ENCODE results near the gene TMED4. TPM values are rescaled to one million over a fixed set of nuclear protein-coding genes. Genes with fewer than 3 reads are reported as not detected.

Gene TMED4
- total and polyA plus RNA-seq, 2 donors (not counting 3 experiments of a cell fraction or from before 2014, with no cell fraction given): 63.4 to 89.7 TPM

GRCh38 chr7:44615149-44615611 lies 33.1 kb upstream of the TMED4 start:
- TF ChIP-seq MYC (IDR thresholded peaks at IDR 0.05; ENCODE audit: low read depth, low read length) (no peak), MAX (IDR thresholded peaks at IDR 0.05; ENCODE audit: insufficient read depth, insufficient read length) (no peak), GATA2 (IDR thresholded peaks at IDR 0.05; ENCODE audit: insufficient read depth, insufficient read length, low read depth, low read length) (no peak), JUN (IDR thresholded peaks at IDR 0.05; ENCODE audit: borderline replicate concordance, insufficient read depth, insufficient read length, low read depth) (no peak), EZH2 (IDR thresholded peaks at IDR 0.05; ENCODE audit: borderline replicate concordance, low read depth, low read length, severe bottlenecking) (no peak), POLR2AphosphoS5 (IDR thresholded peaks at IDR 0.05; ENCODE audit: insufficient read depth, low read depth, low read length) (no peak), CTCF (IDR thresholded peaks at IDR 0.05; ENCODE audit: extremely low read depth in 1 of 2, insufficient read depth in 1 of 2, low read depth in 1 of 2, low read length in 2 of 2) (no peak), POLR2A (IDR thresholded peaks at IDR 0.05; ENCODE audit: low read depth, low read length) (no peak), FOS (IDR thresholded peaks at IDR 0.05; ENCODE audit: borderline replicate concordance, insufficient read depth, low read length) (no peak)
- ChIA-PET POLR2A (no interaction called here), CTCF (no interaction called here)
- intact Hi-C loops (cut with micrococcal nuclease) (no loop called here), dilution Hi-C loops (cut with MboI; ENCODE audit: extremely low pct_ligation_motif_present, low sequenced_read_pairs) (no loop called here)
- Histone ChIP-seq H3K27ac (ENCODE audit: insufficient read depth, low read depth, low read length) (no peak overlapping the region), H4K20me1 (replicated peaks; ENCODE audit: control insufficient read depth, extremely low read depth, insufficient read depth, low read length) (no peaks in the 10 kb centered on the region), H3K9me3 (replicated peaks; ENCODE audit: control insufficient read depth, insufficient read depth, low read length) (no peaks in the 10 kb centered on the region), H3K4me2 (ENCODE audit: insufficient read depth, low read length) (no peak overlapping the region), H3K4me3 (replicated peaks in 1 of 3; ENCODE audit: insufficient read depth in 1 of 3, low read depth in 1 of 3, low read length in 3 of 3) (no peak overlapping the region), H3K27me3 (ENCODE audit: control insufficient read depth in 2 of 2, insufficient read depth in 2 of 2, low read length in 2 of 2) (no peaks in the 10 kb centered on the region), H2AFZ (ENCODE audit: low read depth, low read length) (no peak overlapping the region), H3K4me1 (ENCODE audit: control insufficient read depth, extremely low read depth, insufficient read depth, low read length) (peaks cover 5% of the 10 kb centered on the region), H3K9me1 (replicated peaks; ENCODE audit: control insufficient read depth, extremely low read depth, insufficient read depth, low read length) (no peaks in the 10 kb centered on the region), H3K79me2 (ENCODE audit: control insufficient read depth, insufficient read depth, low read length) (peaks cover 87% of the 10 kb centered on the region), H3K9ac (replicated peaks; ENCODE audit: extremely low read depth, insufficient read depth, low read length) (no peak overlapping the region), H3K36me3 (ENCODE audit: control insufficient read depth in 2 of 2, extremely low read depth in 1 of 2, insufficient read depth in 2 of 2, low read length in 2 of 2) (no peaks in the 10 kb centered on the region)
- DNase-seq (ENCODE audit: low read depth, low spot score) (peak; percentile 40), FAIRE-seq (no peak)
- no TSS peak for BruUV-seq (replicated peaks)
